Body of pancreas (tissue), 4 donors: Measurements from ENCODE around the gene SLC19A3.

Experiments
- CTCF ChIP-seq, 7 experiments: fragments of 450-650 bp in 4 of 7; fragments of 200-600 bp in 3 of 7; sonication (generic) in 3 of 7; IDR thresholded peaks; one replicate each; pipeline ENCODE4 v1.5.1; 2016 to 2019; ENCODE audit warnings: antibody characterized with exemption in 7 of 7
- POLR2A ChIP-seq, 3 donors: fragments of 450-650 bp; IDR thresholded peaks; one replicate each; pipeline ENCODE4 v1.6.1; 2016; ENCODE audit warnings: antibody characterized with exemption in 3 of 3, mild to moderate bottlenecking in 2 of 3

GRCh38 chr2:227665189-227665940 is 52.5 kb downstream of the SLC19A3 start:
- TF ChIP-seq CTCF (IDR thresholded peaks at IDR 0.05) = no peak
- no peak for TF ChIP-seq POLR2A (IDR thresholded peaks at IDR 0.05)
